Frontal cortex (tissue), 4 donors: ENCODE measurements around the gene EML1. TPM values are rescaled to one million over a fixed set of nuclear protein-coding genes. Genes with fewer than 3 reads are reported as not detected.

Experiments used
- DNase-seq, 2 donors: peaks; one replicate each; pipeline ENCODE4 v3.0.0; 2012; ENCODE audit warnings: low spot score in 2 of 2
- FAIRE-seq: peaks from 2 replicates; lab custom pipeline; 2012; peaks lifted over from hg19 to GRCh38; lab: Jason Lieb, UNC
- total RNA-seq: library from RNA; depleted of rRNA; stranded (reverse); fragments of >200 nt; gene quantifications from one replicate; pipeline ENCODE4 v1.2.3, GENCODE V29; 2014
- donor health status: control.
- donor health status: control.
- donor health status: control.

Gene EML1
- total RNA-seq, 1 donor from 2014 or later = 116 TPM

DNA sequence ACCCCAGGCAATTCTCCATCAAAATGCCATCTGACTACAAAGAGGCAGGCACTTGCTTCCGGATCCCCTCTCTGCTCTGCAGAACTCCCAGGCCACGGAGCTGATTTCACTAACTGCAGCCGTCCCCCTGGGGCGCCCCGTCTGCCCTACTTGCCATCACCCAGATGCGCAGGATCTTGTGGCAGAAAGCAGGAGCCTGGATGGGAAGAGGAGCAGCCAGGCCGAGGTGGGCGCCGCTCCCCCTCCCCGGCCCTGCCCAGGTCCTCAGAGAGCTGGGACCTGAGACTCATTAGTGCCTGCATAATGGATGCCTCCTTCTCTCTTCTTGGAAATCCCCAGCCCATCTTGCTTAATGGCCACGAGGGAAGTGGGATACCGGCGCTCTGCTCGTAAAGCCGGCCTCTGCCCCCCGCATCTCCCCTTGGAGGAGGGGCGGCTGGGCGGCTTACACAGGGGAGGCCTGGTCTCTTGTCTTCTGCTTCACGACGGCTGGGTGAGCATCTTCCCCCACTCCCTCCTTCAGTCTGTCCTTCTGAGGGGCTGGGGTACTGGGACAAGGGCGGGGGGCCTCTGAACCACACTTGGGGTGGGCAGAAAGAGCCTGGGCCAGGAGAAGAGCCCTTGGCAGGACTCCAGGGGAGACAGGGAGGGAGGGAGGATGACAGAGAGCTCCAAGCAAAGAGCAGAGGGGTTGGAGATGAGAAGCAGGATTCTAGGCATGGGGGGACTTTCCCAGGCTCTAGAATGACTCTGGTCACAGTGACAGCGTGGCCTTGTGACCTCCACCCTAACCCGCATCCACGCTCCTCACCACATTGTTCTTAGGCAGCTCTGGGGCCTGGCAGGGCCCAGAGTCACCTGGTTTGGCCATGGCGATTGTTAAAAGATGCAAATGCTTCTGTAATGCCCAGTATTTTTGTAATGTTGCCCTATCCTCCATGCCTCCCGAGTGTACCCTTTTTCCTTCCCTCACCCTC is 19.4 kb upstream of the EML1 start:
- DNase-seq (no peak), FAIRE-seq (no peak)

DNA sequence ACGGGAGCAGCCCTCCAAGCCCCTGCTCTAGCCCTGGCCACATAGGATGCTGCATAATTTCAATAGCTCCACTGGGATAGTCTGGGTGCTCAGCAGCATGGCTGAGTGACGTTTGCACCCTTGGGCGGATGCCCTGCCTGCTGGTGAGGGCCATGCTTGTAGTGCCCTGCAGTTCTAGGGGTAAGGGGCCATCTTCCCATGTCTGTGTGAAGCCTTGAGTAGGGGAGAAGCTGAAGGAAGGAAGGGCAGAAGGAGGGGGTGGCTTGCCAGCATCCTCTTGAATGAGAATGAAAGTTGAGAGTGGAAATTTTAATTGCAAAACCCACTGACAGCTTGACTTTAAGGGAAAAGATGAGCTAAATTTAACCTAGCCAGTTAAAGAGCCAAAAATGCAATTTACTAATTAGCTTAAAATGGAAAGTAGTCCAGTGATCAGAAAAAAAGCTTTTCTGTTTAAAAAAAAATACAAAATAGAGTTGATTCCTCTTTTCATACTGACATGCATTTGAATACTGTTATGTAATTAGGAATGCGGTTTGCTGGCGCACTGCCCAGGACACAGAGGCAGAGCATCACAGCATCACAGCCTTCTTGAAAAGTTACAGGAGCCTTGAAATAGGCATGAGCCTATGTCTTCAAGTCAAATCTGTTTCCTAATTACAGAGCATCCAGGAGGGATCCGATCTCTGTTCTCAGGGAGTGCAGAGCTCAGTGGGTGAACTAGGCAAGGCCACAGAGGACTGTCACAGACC is 18.5 kb upstream of the EML1 start:
- no peak for DNase-seq
- no peak for FAIRE-seq

DNA sequence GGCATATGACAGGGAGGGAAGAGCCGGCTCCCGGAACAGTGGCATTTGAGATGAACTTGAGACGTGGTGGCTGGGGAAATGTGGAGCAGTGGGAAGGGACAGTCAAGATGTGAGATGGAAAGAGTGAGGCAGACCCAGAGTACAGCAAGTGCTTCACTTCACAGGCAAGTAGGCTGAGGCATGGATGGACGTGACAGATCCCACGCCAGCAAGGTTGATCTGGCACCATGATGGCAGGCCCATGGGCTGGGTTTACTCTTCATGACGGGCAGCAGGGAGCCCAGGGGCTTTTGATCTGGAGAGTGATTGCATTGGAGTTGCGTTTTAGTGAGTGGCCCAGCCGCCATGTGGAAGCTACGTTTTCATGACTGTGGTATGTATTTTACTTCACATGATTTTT is 17.9 kb upstream of the EML1 start:
- no peak for DNase-seq
- no peak for FAIRE-seq

DNA sequence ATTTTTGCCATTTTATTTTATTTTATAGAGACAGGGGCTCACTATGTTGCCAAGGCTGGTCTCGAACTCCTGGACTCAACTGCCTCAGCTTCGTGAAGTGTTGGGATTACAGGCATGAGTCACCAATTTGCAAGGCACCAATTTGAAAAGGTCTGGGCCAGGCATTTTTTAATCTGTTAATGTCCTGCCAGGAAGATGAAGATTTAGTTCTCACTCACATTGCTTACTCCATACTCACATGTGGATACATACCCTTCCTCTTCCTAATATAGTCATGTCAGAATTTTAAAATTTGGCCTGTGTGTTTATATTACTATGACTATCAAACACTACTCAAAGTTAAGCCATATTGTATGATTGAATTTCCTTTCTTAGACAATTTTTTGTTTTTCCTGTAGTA is 15.3 kb upstream of the EML1 start:
- FAIRE-seq (no peak), DNase-seq (no peak)

DNA sequence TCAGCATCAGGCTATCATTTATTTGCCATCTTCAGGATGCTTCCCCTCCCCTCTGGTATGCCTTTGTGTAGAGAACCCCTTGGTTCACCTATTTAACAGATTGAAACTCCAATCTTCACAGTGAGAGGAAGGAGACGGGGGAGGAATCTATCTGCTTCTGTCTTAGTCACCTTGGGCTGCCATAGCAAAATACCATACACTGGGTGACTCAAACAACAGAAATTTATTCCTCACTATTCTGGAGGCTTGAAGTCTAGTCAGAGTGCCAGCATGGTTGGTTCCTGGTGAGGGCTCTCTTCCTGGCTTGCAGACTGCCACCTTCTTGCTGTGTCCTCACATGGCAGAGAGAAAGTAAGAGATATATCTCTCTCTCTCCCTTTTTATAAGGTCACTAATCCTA is 13.5 kb upstream of the EML1 start:
- DNase-seq (no peak), FAIRE-seq (no peak)

DNA sequence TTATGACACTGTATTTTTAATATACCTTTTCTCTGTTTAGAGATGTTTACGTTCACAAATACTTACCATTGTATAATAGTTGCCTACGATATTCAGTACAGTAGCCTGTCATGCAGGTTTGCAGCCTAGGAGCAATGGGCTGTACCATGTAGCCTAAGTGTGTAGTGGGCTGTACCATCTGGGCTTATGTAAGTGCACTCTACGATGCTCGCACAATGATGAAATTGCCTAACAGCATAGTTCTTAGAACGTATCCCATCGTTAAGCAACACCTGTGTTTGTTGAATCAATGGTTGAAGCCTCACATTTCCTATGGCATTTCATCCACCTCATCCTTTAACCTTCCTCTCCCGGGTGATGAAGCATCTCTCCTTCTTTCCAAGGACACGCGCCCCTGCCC is 12.5 kb upstream of the EML1 start:
- DNase-seq (no peak), FAIRE-seq (no peak)

DNA sequence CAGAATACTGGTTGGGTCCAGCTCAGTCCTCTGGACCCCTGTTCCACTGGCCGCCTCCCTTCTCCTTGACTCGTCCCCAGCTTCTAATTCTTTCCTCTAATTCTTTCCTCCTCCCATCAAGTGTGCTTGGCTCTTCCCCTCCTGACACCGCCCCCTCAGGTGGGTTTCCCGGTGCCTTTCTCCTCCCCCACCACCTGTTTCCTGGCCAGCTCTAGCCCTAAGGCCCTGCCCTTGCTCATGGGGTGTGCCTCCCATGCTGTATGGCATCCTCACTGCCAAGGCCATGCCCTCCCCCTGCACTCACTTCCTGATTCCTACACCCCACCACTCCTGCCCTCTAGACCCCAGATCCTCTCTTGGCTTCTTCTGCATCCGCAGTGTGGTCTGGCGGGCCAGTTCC is 12.1 kb upstream of the EML1 start:
- FAIRE-seq = no peak
- no peak for DNase-seq

DNA sequence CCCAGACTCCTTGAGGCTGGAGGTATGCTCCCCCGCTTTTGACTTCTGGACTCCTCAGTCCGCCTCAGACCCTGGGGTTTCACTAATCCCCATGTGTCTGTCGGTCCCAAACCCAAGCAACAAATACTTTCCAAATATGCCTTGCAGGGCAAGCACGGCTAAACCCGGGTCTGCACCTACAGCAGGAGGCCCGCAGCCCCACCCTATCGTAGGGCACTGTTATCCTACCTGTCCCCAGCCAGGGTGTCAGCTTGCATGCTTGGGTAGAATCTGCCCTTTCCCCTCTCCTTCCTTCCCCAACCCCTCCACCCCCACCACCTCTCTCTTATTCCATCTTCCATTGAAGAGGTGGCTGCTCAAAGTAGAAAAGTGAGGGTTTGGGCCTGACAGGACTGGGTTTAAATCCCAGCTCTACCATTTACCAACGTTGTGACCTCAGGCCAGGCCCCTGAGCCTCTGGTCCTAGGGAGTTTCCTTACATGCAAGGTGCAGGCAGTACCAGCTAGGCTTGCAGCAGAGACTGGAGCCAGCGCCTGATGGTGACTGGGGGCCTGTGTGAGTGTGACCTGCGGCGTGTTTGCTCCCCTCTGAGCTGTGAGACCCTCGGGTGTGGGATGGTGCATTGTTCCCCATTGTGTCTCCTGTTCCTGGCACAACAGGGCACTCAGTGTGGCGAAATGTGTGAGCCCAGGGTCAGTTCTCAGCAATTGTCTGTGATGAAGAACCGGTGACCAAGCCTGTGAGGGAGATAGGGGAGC is 11.2 kb upstream of the EML1 start:
- FAIRE-seq = no peak
- DNase-seq = no peak

DNA sequence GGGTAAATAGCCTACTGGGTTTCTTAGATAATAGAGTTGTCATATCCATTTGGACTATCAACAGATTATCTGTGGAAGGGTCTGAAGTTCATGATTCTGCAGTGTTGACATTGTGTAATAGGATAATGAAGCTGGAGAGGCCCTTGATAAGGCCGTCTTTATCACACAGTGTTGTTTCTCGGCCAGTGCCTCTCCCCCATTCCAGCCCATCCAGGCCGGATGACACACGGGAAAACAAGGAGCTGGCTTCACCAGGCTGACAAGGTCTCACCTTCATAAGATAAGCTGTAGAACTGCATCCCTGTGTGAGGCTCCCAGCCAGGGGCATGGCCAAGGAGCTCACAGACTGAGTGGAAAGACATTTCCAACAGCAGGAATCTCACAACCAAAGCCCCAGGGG is 8.7 kb upstream of the EML1 start:
- DNase-seq (no peak), FAIRE-seq (no peak)

DNA sequence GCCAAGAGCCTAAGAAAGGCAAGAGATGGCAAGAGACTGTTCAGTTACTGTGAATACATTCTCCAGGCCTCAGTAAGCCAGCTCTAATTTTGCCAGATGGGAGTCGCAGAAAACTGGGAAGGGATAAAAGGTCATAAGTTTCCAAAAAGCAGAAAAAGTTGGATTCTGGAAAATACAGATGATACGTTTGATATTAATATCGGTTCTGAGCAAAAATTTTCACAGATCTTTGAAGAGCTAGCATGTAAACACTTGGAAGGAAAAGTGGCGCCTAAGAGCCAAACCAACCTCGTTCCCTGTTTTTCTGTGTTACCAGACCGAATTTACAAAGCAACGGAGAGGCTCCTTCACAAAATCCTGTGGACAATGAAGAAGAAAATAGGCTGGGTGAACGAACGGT is 7.8 kb upstream of the EML1 start:
- FAIRE-seq (no peak), DNase-seq (no peak)

DNA sequence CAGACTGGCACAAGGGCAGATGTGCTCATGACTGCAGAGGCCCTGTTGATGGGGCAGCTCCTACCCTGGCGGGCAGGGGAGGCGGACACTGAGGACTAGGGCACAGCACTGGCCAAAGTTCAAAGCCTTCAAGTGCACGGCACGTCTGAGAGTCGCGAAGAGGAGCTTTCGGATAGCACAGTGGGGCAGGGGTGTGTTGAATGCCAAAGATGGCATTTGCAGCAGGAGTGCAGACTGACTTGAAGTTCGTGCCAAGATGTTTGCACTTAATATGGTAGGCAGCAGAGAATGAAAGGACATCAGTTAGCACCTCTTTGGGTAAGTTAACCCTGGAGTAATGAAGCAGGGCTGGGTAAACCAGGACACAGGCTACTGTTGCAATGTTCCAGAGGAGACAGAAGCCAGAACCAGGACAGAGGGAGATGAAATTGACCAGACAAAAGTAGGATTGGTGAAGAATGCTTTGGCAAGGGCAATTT is 6.7 kb upstream of the EML1 start:
- FAIRE-seq (no peak), DNase-seq (no peak)

DNA sequence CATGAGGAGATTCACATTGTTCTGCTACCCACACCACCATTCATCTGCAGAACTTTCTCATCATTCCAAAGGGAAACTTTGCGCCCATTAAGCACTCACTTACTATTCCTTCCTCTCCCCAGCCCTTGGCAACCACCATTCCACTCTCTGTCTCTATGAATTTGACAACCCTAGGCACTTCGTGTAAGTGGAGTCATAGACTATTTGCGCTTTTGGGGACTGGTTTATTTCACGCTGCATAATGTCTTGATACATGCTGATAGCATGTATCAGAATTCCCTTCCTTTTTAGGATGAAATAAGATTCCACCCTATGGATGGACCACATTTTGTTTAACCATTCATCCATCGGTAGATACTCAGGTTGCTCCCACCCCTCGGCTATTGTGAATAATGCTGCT is 4.5 kb upstream of the EML1 start:
- DNase-seq = no peak
- no peak for FAIRE-seq

DNA sequence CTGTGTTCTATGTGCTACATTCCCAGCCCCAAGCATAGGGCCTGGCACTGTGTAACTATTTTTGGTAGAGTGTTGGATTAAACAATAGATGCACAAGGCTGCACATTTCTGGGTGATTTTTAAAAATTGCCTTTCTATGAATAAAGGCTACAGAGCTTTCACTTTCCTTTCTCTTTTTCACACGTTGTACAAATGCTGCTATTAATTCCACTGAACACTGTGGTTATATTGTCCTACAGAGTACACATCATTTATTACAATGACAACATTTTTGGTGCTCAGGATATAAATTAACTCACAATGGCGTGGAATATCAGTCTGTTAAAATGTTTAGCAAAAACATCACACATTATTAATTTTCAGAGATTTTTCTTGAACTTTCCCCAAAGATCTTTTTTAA is 3.6 kb upstream of the EML1 start:
- FAIRE-seq = no peak
- DNase-seq = no peak

DNA sequence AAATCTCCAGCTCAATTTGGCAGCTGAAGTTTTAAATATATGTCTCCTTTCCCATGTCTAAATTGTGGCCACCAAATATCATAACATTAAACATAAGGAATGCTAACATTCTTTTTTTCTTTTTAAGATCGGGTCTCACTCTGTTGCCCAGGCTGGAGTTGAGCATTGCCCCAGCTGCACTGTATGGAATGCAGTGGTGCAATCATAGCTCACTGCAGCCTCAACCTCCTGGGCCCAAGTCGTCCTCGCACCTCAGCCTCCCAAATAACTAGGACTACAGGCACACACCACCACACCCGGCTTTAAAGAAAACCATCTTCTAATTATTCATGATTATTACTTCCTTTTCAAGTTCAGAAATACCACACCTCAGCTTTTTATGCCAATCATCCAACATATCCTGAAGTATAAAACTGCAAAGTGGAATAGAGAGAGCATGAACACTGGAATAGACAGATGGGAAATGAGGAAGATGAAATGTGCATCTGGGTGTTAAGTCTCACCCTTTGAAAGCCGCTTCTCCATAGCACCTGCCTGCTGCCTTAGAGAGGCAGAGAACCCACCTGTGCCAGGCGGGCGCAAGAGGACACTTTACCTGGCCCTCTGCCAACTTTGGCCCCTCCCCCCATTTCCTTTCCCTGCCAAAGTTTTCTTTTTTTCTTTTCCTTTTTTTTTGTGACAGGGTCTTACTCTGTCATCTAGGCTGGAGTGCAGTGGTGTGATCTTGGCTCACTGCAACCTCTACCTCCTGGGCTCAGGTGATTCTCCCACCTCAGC is 2.8 kb upstream of the EML1 start:
- no peak for FAIRE-seq
- no peak for DNase-seq

DNA sequence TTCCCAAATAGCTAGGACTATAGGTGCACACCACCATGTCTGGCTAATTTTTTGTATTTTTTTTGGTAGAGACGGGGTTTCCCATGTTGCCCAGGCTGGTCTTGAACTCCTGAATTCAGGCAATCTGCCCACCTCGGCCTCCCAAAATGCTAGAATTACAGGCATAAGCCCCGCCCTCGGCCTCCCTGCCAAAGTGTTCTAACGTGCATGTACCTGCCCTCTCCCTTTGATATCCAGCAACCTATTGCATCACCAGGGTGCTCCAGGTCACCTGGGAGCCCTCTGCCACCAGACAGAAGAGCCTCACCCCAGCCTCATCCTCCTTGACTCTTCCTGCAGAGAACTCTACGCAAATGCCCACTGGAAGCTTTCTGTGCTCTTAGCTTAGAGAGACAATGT is 2.2 kb upstream of the EML1 start:
- DNase-seq = no peak
- no peak for FAIRE-seq

DNA sequence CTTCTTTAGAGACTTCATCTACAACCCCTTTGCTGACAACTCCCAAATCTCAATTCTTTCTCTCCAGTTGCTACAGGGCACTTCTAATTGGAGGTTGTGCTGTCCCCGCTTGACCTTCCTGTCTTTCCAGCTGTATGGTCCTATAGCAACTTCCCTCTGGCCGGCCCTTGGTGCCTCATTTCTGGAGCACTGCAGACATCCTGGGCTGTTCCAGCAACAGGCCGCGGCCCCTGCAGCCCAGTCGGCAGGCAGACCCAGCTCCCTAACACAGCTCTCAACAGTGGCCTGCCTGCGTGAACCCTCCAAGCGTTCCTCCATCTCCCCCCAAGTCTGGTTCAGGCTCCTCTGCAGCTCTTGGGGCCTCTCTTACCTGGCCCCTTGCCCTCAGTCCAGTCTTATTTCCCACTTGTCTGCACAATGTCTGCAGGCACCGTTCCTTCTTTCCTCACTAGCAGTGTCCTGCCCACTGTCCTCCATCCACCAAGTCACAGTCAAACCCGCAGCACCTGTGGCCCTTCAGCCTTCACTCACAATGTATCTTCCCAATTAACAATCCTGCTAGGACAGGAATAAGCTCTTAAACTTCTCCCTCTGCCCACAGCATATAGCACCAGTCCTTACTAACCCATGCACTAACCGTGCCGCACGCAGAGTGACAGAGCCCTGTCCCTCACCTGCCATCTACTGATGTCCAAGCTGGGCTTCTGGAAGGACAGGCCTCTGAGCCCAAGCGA is 1.6 kb upstream of the EML1 start:
- FAIRE-seq = no peak
- DNase-seq = no peak

DNA sequence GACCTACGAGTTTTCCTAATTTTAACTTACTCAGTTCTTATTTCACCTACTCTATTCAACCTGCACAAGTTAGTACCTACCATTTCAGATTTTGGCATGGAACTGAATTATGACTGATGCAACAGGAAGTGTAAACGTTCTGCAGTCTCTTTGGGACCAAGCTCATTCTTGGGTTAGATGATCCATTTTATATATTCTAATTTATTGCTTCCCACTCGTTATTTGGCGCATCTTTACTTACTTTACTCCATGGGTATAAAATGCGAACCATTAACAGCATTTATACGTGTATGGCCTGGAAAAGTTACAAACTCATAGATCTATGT is 1.0 kb upstream of the EML1 start:
- DNase-seq (no peak), FAIRE-seq (no peak)

DNA sequence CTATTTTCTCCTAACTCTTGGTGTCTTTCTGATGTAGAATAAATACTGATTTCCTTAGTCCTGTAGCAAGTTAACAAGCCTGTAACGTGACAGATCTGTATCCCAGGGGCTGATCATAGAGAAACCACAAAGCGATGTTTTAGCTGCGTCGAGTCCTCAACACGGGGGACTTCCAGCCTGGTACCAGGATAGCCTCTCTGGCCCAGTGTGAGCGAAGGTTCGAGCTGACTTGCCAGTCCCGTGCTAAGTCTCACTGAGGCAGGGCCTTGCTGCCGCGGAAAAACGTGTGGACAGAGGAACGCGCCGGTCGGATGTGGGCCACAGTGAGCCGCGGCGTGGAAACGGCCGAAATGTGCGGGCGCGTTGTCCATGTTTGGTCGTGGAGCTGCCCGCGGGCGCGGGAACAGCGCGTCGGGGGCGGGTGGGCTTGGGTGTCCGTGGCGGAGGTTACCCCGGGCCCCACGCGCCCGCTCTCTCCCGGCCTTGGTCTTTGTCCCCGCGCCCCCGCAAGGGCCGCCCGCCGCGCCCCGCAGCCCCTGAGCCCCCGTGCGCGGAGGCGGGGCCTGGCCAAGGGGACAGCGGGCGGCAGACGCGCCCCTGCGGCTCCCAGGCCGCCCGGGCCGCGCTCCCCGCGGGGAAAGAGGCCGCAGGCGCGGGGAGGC is 531 bp upstream of the EML1 start:
- FAIRE-seq (no peak), DNase-seq (no peak)
